Spleen (tissue), 11 donors: ENCODE measurements around the gene XYLT1. TPM values are rescaled to one million over a fixed set of nuclear protein-coding genes. Genes with fewer than 3 reads are reported as not detected.

Experiments used
- DNase-seq: peaks from one replicate; pipeline ENCODE4 v3.0.0-alpha.2; 2020
- H3K27ac ChIP-seq, 8 donors: fragments of 200-600 bp; sonication (generic) in 7 of 8; 1 replicate in 4 of 8; 2 replicates in 4 of 8; pipeline versions ENCODE4 v1.5.0 to v1.8.0; 2016 to 2021; ENCODE audit warnings: inconsistent platforms in 4 of 8, mild to moderate bottlenecking in 4 of 8, moderate library complexity in 1 of 8
- H3K27me3 ChIP-seq, 7 donors: fragments of 200-600 bp; sonication (generic) in 6 of 7; replicated peaks in 1 of 7; 1 replicate in 4 of 7; 2 replicates in 3 of 7; pipeline versions ENCODE4 v1.5.0 to v1.8.0; 2016 to 2021; ENCODE audit warnings: inconsistent platforms in 3 of 7, mild to moderate bottlenecking in 1 of 7
- H3K36me3 ChIP-seq, 6 donors: fragments of 200-600 bp; sonication (generic) in 5 of 6; 1 replicate in 4 of 6; 2 replicates in 2 of 6; pipeline versions ENCODE4 v1.5.0 to v1.8.0; 2016 to 2021; ENCODE audit warnings: inconsistent platforms in 2 of 6
- H3K4me1 ChIP-seq, 6 donors: fragments of 200-600 bp; sonication (generic) in 5 of 6; 1 replicate in 3 of 6; 2 replicates in 3 of 6; pipeline versions ENCODE4 v1.5.0 to v1.8.0; 2016 to 2021; ENCODE audit warnings: inconsistent platforms in 3 of 6
- H3K4me3 ChIP-seq, 8 donors: fragments of 200-600 bp; sonication (generic) in 7 of 8; 1 replicate in 4 of 8; 2 replicates in 4 of 8; pipeline versions ENCODE4 v1.5.0 to v1.8.0; 2016 to 2021; ENCODE audit warnings: inconsistent platforms in 4 of 8, mild to moderate bottlenecking in 4 of 8, moderate library complexity in 2 of 8
- H3K9me3 ChIP-seq, 8 donors: fragments of 200-600 bp; sonication (generic) in 7 of 8; 1 replicate in 4 of 8; 2 replicates in 4 of 8; pipeline versions ENCODE4 v1.5.0 to v1.8.0; 2016 to 2021; ENCODE audit warnings: inconsistent platforms in 4 of 8
- POLR2A ChIP-seq, 3 donors: fragments of 450-650 bp; IDR thresholded peaks; one replicate each; pipeline ENCODE4 v1.5.1; 2017; ENCODE audit warnings: antibody characterized with exemption in 3 of 3, mild to moderate bottlenecking in 1 of 3
- POLR2AphosphoS5 ChIP-seq, 3 donors: sonication (generic); formaldehyde crosslinking; IDR thresholded peaks; one replicate each; pipeline ENCODE4 v1.5.1; 2017; ENCODE audit warnings: antibody characterized with exemption in 3 of 3
- WGBS, 5 donors: extraction: QIAGEN DNeasy Blood & Tissue Kit in 3 of 5; methylation state at CpG; one replicate each; pipeline versions ENCODE4 v1.1.5 to v1.1.7; 2013 to 2018; 5-methylcytosine and 5-hydroxymethylcytosine counted together
- intact Hi-C: fragments of 100-400 bp; cut with DNase I; formaldehyde crosslinking; loops from one replicate; pipeline ENCODE4 v1.15.0; 2023; ENCODE audit warnings: low total_unique reads
- polyA plus RNA-seq, 3 donors: library from polyadenylated mRNA; stranded (reverse); fragments of 200-250 nt; gene quantifications; one replicate each; pipeline ENCODE4 v1.2.1, GENCODE V29; 2013
- total RNA-seq, 7 donors: library from RNA; depleted of rRNA in 3 of 7; stranded (reverse); fragments of >200 nt in 3 of 7; fragmentation: NEBNext Ultra II Directional in 4 of 7; extraction: Animal tissue kit (Norgen Biotek cat#: 25700) in 4 of 7; gene quantifications; one replicate each; pipeline versions ENCODE4 v1.1.0 to v1.2.1, GENCODE V29; 2016 to 2021
- TF ChIP-seq, protein P1 (sequence below), 11 experiments: fragments of 200-600 bp in 7 of 11; fragments of 450-650 bp in 4 of 11; sonication (generic) in 4 of 11; IDR thresholded peaks in 8 of 11; conservative IDR thresholded peaks in 3 of 11; 1 replicate in 7 of 11; 2 replicates in 4 of 11; pipeline versions ENCODE4 v1.4.0 to v1.8.0; 2016 to 2021; ENCODE audit warnings: antibody characterized with exemption in 11 of 11, inconsistent platforms in 4 of 11, mild to moderate bottlenecking in 1 of 11
- donor health status: healthy with polysubstance abuse.
- donor health status: DM: no; HTN: no; CAD: no; lungs with moderate emphysema.
- donor health status: DM: no; HTN: no; CAD: no.
- donor health status: Bipolar disorder and iron deficiency.
- donor health status: healthy.
- donor health status: DM: no; HTN: no; CAD: no.
- donor health status: DM: yes; HTN: yes; CAD: no.

Gene XYLT1
- total and polyA plus RNA-seq, 10 donors = 2.1 to 40.7 (median 23.5) TPM

DNA sequence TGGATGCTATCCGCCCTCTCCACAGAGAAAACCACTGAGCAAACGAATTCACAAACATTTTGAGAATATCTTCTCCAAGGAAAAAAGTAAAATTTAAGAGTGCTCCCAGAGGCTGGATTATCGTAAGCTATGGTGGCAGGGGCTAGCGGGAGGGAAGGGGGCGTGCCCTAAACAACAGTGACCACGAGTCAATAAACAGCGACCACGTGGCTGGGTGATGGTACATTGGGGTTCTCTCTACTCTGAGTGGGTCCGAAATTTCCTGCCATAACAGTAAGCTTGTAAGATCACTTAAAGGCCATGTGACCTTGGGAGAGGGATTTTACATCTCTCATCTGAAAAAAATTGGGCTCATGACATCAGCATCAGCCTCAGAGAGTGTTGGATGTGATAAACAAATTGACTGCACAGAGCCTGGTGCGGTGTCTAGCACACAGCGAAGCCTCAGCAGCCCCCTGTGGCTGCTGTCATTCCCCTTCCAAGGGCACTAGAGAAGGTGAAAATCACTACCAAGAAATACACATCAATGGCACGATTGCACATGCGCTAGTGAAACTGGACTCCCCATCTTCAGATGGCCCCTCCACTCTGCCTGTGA, 213.2 kb downstream of the XYLT1 start:
- TF ChIP-seq, protein P1, sequence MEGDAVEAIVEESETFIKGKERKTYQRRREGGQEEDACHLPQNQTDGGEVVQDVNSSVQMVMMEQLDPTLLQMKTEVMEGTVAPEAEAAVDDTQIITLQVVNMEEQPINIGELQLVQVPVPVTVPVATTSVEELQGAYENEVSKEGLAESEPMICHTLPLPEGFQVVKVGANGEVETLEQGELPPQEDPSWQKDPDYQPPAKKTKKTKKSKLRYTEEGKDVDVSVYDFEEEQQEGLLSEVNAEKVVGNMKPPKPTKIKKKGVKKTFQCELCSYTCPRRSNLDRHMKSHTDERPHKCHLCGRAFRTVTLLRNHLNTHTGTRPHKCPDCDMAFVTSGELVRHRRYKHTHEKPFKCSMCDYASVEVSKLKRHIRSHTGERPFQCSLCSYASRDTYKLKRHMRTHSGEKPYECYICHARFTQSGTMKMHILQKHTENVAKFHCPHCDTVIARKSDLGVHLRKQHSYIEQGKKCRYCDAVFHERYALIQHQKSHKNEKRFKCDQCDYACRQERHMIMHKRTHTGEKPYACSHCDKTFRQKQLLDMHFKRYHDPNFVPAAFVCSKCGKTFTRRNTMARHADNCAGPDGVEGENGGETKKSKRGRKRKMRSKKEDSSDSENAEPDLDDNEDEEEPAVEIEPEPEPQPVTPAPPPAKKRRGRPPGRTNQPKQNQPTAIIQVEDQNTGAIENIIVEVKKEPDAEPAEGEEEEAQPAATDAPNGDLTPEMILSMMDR (IDR thresholded peaks at IDR 0.05 in 8 of 11, conservative IDR thresholded peaks at IDR 0.05 in 3 of 11) = no peak
- no peak for TF ChIP-seq POLR2AphosphoS5 (IDR thresholded peaks at IDR 0.05)
- no peak for TF ChIP-seq POLR2A (IDR thresholded peaks at IDR 0.05)
- no peaks in the 10 kb centered on the region for H3K27me3 ChIP-seq
- H3K4me3 ChIP-seq = no peak overlapping the region
- H3K27ac ChIP-seq = no peak overlapping the region
- no peaks in the 10 kb centered on the region for H3K9me3 ChIP-seq
- DNase-seq = no peak
- H3K36me3 ChIP-seq = peaks cover 0 to 32% (median 1%) of the 10 kb centered on the region in 6 donors
- intact Hi-C loops = no loop called here
- 88 to 95% (median 92%) methylated on average over 13 of the region's 13 CpGs for WGBS, 5 donors
- peaks cover 0 to 45% (median 2%) of the 10 kb centered on the region in 6 donors for H3K4me1 ChIP-seq

DNA sequence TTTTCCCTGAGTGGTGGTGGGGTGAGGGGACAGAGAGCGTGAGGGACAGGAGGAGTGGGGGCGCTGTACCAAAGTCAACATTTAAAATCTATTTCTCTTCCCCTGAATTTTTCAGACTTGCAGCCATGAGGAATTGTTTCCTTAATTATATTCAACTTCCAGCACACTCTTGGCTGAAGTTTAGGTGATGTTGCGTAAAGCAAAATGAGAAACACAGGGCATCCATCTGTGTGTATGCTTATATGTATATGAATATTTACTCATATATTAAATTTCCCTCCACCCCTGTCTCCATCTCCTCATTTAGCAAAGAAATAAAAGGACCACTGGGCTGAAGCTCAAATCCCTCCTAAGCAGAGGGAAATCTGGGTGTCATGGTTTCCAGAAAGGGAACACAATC, 218.1 kb downstream of the XYLT1 start:
- H3K27me3 ChIP-seq = no peaks in the 10 kb centered on the region
- no peak for DNase-seq
- H3K27ac ChIP-seq = no peak overlapping the region
- H3K4me1 ChIP-seq = peaks cover 0 to 22% (median 0%) of the 10 kb centered on the region in 6 donors
- peaks cover 0 to 24% (median 1%) of the 10 kb centered on the region in 6 donors for H3K36me3 ChIP-seq
- 89 to 98% (median 96%) methylated on average over 3 of the region's 3 CpGs for WGBS, 5 donors
- no peaks in the 10 kb centered on the region for H3K9me3 ChIP-seq
- intact Hi-C loops = no loop called here
- no peak overlapping the region for H3K4me3 ChIP-seq
- TF ChIP-seq, protein P1 (IDR thresholded peaks at IDR 0.05 in 8 of 11, conservative IDR thresholded peaks at IDR 0.05 in 3 of 11) = no peak
- TF ChIP-seq POLR2AphosphoS5 (IDR thresholded peaks at IDR 0.05) (no peak), POLR2A (IDR thresholded peaks at IDR 0.05) (no peak)

DNA sequence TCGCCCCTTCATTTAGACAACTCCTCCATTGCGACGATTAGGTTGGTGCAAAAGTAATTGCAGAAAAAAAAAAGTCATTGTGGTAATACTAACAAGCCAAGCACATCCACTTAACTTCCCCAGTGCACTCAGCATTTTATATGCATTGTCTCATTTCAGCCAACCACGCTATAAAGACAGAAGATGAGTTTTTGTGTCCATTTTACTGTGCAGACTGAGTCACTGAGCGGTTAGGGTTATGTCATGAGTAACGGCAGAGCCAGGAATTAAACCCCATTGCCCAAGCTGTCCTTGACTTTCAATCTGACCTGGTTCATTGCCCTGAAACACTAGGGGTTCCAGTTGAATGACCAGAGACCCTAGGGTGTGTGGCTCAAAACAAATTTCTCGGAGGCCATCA, 218.7 kb downstream of the XYLT1 start:
- Histone ChIP-seq H3K36me3 (peaks cover 0 to 18% (median 1%) of the 10 kb centered on the region in 6 donors), H3K4me1 (peaks cover 0 to 22% (median 0%) of the 10 kb centered on the region in 6 donors), H3K9me3 (no peaks in the 10 kb centered on the region), H3K27ac (no peak overlapping the region), H3K4me3 (no peak overlapping the region), H3K27me3 (no peaks in the 10 kb centered on the region)
- WGBS, 5 donors = 66 to 75% (median 72%) methylated on average over 7 of the region's 7 CpGs
- intact Hi-C loops = no loop called here
- TF ChIP-seq POLR2A (IDR thresholded peaks at IDR 0.05) = no peak
- TF ChIP-seq, protein P1 (IDR thresholded peaks at IDR 0.05 in 8 of 11, conservative IDR thresholded peaks at IDR 0.05 in 3 of 11) = no peak
- no peak for TF ChIP-seq POLR2AphosphoS5 (IDR thresholded peaks at IDR 0.05)
- DNase-seq = no peak

DNA sequence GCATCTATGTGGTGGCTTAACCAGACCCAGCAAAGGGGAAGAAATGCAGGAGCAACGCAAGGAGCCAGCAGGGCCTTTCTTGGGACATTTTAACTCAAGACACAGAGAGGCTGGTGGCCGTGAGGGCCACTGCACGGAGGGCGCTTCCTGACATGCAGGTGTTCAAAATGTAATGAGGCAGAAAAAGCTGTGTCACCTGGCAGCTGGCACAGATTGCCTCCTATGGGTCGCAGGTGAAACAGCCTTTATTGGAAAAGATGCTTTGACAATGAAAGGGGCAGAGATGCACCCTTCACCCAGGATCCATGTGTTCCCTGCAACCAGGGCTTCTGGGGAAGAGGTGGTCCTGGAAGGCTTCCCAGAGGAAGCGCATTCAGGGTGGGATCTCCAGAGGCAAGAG, 219.3 kb downstream of the XYLT1 start:
- WGBS, 5 donors = 67 to 89% (median 77%) methylated on average over 6 of the region's 6 CpGs
- Histone ChIP-seq H3K4me3 (no peak overlapping the region), H3K4me1 (peaks cover 0 to 22% (median 0%) of the 10 kb centered on the region in 6 donors), H3K9me3 (no peaks in the 10 kb centered on the region), H3K27me3 (no peaks in the 10 kb centered on the region), H3K36me3 (peaks cover 0 to 12% (median 0%) of the 10 kb centered on the region in 6 donors), H3K27ac (no peak overlapping the region)
- no peak for DNase-seq
- intact Hi-C loops = no loop called here
- TF ChIP-seq, protein P1 (IDR thresholded peaks at IDR 0.05 in 8 of 11, conservative IDR thresholded peaks at IDR 0.05 in 3 of 11) = no peak
- no peak for TF ChIP-seq POLR2AphosphoS5 (IDR thresholded peaks at IDR 0.05)
- no peak for TF ChIP-seq POLR2A (IDR thresholded peaks at IDR 0.05)
